ENCODE data around the gene SUMO2.

DNA sequence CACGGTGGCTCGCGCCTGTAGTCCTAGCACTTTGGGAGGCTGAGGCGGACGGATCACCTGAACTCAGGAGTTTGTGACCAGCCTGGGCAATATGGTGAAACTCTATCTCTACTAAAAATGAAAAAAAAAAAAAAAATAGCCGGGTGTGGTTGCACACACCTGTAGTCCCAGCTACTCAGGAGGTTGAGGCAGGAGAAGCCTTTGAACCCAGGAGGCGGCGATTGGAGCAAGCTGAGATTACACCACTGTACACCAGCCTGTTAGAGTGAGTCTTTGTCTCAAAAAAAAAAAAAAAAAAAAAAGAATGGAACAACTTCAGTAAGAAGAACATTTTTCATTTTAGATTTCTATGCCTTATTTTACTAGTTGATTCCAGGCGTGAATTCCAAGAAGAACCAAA is 25.4 kb upstream of the SUMO2 start:
- TF ChIP-seq CTCF (IDR thresholded peaks at IDR 0.05; ENCODE audit: low read depth, low read length) (no peak), EZH2phosphoT487 (IDR thresholded peaks at IDR 0.05; ENCODE audit: low read depth) (no peak)

Data from OCI-LY3 (cell line).